ENCODE results near the gene STK38. TPM values are rescaled to one million over a fixed set of nuclear protein-coding genes. Genes with fewer than 3 reads are reported as not detected.

Gene STK38
- total and polyA plus RNA-seq, 2 of the 8 experiments (the other 6 are each of a cell fraction or from before 2014, with no cell fraction given), result 8.1 to 19.8 TPM

DNA sequence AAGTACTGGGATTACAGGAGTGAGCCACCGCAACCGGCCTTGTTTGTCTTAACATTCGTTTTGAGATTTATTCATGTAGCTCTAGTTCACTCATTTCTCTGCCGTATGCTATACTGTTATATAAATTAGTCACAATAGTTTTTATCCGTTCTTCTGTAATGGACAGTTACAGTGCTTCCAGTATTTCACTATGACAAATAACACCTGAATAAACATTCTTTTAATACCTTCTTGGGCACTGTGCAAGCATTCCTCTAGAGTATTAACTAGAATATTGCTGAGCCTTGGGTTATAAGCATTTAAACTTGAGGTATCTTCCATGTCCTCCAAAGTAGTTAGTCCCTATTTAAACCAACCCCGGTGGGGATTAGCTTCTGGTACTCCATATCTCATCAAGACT is 45.6 kb downstream of the STK38 start:
- H3K27ac ChIP-seq (ENCODE audit: low read depth, low read length), result no peak overlapping the region
- no peak overlapping the region for H3K4ac ChIP-seq (replicated peaks; ENCODE audit: insufficient read length, low read depth, low read length)
- H2BK15ac ChIP-seq (ENCODE audit: low read length), result no peak overlapping the region
- no peak overlapping the region for H2AK5ac ChIP-seq (ENCODE audit: low read depth, low read length)
- no peak overlapping the region for H3K4me2 ChIP-seq (ENCODE audit: insufficient read depth in 1 of 2, low read depth in 2 of 2, low read length in 2 of 2)
- H3K4me3 ChIP-seq (ENCODE audit: extremely low read depth in 1 of 4, insufficient read depth in 2 of 4, low read depth in 3 of 4, low read length in 4 of 4), result no peak overlapping the region
- FAIRE-seq (no peak), DNase-seq (ENCODE audit: low read depth in 1 of 2, low spot score in 2 of 2) (no peak)
- H3K36me3 ChIP-seq (ENCODE audit: control insufficient read depth in 2 of 4, insufficient read depth in 4 of 4, low read length in 3 of 4), result peaks cover 1 to 19% (median 8%) of the 10 kb centered on the region in 4 experiments; a peak in 7 of 8 replicates
- no peak overlapping the region for H3K23ac ChIP-seq (ENCODE audit: insufficient read length)
- H3K9ac ChIP-seq (replicated peaks in 1 of 4; ENCODE audit: extremely low read depth in 1 of 4, low read depth in 3 of 4, low read length in 3 of 4), result no peak overlapping the region
- H3K79me1 ChIP-seq (ENCODE audit: low read depth, low read length), result no peaks in the 10 kb centered on the region
- no peak overlapping the region for H4K91ac ChIP-seq (replicated peaks; ENCODE audit: insufficient read length, low read length)
- no peak overlapping the region for H4K5ac ChIP-seq (ENCODE audit: insufficient read length, low read depth, low read length)
- no peak overlapping the region for H4K8ac ChIP-seq (ENCODE audit: extremely low read depth, insufficient read depth, low read length)
- H4K20me1 ChIP-seq (replicated peaks in 1 of 2; ENCODE audit: control insufficient read depth in 1 of 2, insufficient read depth in 2 of 2, low read length in 2 of 2), result no peaks in the 10 kb centered on the region
- WGBS, 2 experiments (ENCODE audit: extremely low coverage in 1 of 2, insufficient coverage in 1 of 2, insufficient read length in 1 of 2, insufficient replicate concordance in 2 of 2, low coverage in 1 of 2, low lambda C conversion rate in 2 of 2, missing lambda C conversion rate in 1 of 2), result 96% methylated on average over 6 of the region's 6 CpGs; no CpG with 5 or more reads in 1 of the 2 experiments
- no peaks in the 10 kb centered on the region for H3K27me3 ChIP-seq (replicated peaks in 1 of 4; ENCODE audit: control insufficient read depth in 3 of 4, extremely low read depth in 1 of 4, insufficient read depth in 3 of 4, low read length in 3 of 4)
- no peaks in the 10 kb centered on the region for H3K79me2 ChIP-seq (ENCODE audit: control insufficient read depth in 1 of 2, insufficient read depth in 2 of 2, low read length in 2 of 2)
- H2BK120ac ChIP-seq (replicated peaks; ENCODE audit: low read depth, low read length), result no peak overlapping the region
- H3K9me3 ChIP-seq (ENCODE audit: insufficient read depth in 2 of 2, low read depth in 1 of 2, low read length in 1 of 2), result no peaks in the 10 kb centered on the region
- no peak overlapping the region for H3K56ac ChIP-seq (replicated peaks; ENCODE audit: insufficient read length, low read depth, low read length)
- H2BK5ac ChIP-seq (ENCODE audit: low read depth, low read length), result no peak overlapping the region
- no peak overlapping the region for H3K14ac ChIP-seq (ENCODE audit: insufficient read length)
- no peaks in the 10 kb centered on the region for H3K23me2 ChIP-seq (ENCODE audit: low read depth, low read length)
- no peak overlapping the region for H2BK12ac ChIP-seq (ENCODE audit: low read depth, low read length)
- no peak overlapping the region for H3K18ac ChIP-seq (ENCODE audit: extremely low read depth, low read length)
- ChIA-PET CTCF (ENCODE audit: partially characterized antibody) (interaction anchor here (0.7 to 2.0 kb wide), 2 partner anchors 19 to 78 kb away, joined by 3 to 9 read pairs; no protein-coding TSS in a partner anchor), POLR2A (ENCODE audit: partially characterized antibody) (interaction anchor here (0.6 to 2.5 kb wide), 2 partner anchors 9 to 44 kb away, joined by 4 to 6 read pairs; no protein-coding TSS in a partner anchor)
- TF ChIP-seq POU5F1 (IDR thresholded peaks at IDR 0.05; ENCODE audit: low read depth, low read length) (no peak), NRF1 (IDR thresholded peaks at IDR 0.05; ENCODE audit: low read depth, low read length) (no peak), BRCA1 (IDR thresholded peaks at IDR 0.05; ENCODE audit: low read depth, low read length) (no peak), FOSL1 (IDR thresholded peaks at IDR 0.05; ENCODE audit: insufficient read depth, low read depth, low read length) (no peak), CHD1 (IDR thresholded peaks at IDR 0.05; ENCODE audit: low read depth, low read length) (no peak), BACH1 (IDR thresholded peaks at IDR 0.05; ENCODE audit: low read length) (no peak), TBP (IDR thresholded peaks at IDR 0.05; ENCODE audit: low read depth, low read length) (no peak), KDM1A (IDR thresholded peaks at IDR 0.05; ENCODE audit: borderline replicate concordance, low read length) (no peak), KDM5A (IDR thresholded peaks at IDR 0.05; ENCODE audit: low read length) (no peak), GTF2F1 (IDR thresholded peaks at IDR 0.05; ENCODE audit: borderline replicate concordance, low read depth, low read length) (no peak), RBBP5 (IDR thresholded peaks at IDR 0.05; ENCODE audit: borderline replicate concordance, low read depth, low read length) (no peak), MAFK (IDR thresholded peaks at IDR 0.05; ENCODE audit: low read depth, low read length) (no peak), YY1 (IDR thresholded peaks at IDR 0.05; ENCODE audit: low read depth, low read length) (no peak), CBX8 (IDR thresholded peaks at IDR 0.05; ENCODE audit: borderline replicate concordance, low read depth, low read length) (no peak), CHD2 (IDR thresholded peaks at IDR 0.05; ENCODE audit: low read length) (no peak)
- H2BK20ac ChIP-seq (ENCODE audit: low read length), result no peak overlapping the region
- H3K4me1 ChIP-seq (replicated peaks in 1 of 4; ENCODE audit: control insufficient read depth in 3 of 4, insufficient read depth in 4 of 4, low read length in 3 of 4), result no peaks in the 10 kb centered on the region
- no peak overlapping the region for H2AFZ ChIP-seq (ENCODE audit: low read length)

Data from H1 (cell line).